NCI-H187 treated with DMSO at 0.1 percent for 48 hours (cell line): Measurements from ENCODE around the gene OGFOD3.
A peak's percentile ranks its signal among the peaks of the same experiment; 100 is the strongest.
"Not testable (repeated sequence)": the region's sequence is repeated elsewhere in the genome, so short reads cannot be mapped to it uniquely, and the experiment has no call there.

Experiments
- DNase-seq: peaks from one replicate; lab custom pipeline; 2025; lab: John Stamatoyannopoulos, UW

OGFOD3 gene

DNA sequence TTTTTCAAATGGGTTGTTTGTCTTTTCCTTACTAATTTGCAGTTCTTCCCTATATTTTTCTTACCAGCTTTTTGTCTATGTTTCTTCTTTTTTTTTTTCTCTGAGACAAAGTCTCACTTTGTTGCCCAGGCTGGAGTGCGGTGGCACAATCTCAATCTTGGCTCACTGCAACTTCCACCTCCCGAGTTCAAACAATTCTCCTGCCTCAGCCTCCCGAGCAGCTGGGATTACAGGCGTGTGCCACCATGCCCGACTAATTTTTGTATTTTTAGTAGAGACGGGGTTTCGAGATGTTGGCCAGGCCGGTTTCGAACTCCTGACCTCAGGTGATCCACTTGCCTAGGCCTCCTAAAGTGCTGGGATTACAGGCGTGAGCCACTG is 45.3 kb downstream of the OGFOD3 start:
- DNase-seq = not testable (repeated sequence)

DNA sequence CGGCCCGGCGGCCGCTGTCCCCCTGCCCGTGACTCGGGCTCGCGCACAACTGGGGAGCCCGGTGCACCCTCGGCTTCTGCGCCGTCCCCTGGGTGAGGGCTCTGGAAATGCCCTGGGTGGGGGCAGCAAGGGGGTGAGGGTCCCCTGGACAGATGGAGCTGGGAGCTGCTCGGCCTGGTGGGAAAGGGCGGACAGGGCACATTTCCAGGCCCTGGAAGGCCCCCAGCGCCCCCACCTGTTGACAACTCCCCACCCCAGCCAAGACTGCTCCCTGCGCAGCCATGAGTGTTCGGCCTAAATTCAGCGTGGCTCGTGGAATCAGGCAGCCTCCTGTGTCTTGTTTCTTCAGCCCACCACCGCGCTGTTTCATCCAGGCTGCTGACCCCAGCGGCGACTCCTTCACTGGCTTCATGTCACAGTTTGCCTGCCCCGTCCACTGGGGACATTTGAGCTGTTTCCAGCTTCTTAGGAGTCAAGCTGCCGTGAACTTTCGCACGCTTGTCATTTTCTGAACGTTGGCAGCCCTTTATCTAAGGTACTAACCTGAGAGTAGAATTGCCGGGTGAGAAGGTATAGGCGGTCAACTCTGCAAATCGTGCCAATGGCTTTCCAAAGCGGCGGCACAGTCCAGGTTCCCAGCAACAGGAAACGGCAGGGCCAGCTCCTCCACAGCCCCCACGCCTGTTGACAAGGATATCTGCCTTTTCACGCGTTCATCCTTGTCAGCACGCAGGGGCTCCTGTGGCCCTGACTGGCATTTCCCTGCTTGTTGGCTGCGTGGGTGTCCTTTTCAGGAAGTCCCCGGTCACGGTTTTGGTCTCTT is 45.9 kb downstream of the OGFOD3 start:
- no peak for DNase-seq

DNA sequence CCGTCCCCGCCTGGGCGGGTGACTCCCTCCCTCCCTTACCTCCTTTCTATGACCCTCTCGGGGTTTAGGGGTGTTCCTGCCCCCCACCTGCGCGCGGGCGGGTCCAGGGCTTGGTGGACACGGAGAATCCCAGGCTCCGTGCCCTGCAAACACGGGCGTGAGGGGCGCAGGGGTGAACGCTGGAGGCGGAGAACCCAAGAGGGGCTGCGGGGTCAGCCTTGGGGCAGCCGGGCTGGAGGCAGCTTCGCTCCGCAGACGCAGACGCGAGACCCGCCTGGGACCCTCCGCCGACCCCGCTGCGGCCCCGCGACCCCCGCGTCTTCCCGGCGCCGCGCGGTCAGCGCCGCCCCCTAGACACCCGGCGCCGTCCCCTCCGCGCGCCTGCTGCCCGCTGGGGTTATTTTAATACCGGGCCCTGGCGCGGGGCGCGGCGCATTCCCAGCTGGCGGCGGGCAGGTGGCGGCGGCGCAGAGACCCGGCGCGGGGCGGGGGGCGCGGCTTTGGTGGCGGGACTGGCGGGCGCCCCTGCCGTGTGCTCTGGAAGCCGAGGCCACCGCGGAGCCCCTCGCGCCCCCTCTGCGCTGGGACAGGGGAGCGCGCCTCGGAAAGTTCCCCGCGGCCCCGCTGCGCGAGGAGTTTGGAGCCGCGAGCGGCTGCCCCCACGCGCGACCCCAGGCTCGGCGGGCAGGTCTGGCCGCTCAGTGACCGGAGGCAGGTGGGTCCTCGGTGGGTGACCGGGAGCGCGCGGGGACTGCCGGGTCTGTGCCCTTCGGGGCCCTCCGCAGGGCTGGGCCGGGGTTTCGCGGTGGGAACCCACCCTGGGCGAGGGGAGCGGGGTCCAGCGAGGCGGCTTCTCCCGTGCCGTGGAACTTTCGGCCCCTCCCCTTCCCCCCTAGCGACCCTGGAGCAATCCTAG is 46.8 kb downstream of the OGFOD3 start, which contains the start of gene UTS2R:
TSS of gene UTS2R (plus strand) at position 433 of the 916 bp plus-strand sequence. CDS start 2,560 bp downstream, outside the sequence.
- no peak for DNase-seq

DNA sequence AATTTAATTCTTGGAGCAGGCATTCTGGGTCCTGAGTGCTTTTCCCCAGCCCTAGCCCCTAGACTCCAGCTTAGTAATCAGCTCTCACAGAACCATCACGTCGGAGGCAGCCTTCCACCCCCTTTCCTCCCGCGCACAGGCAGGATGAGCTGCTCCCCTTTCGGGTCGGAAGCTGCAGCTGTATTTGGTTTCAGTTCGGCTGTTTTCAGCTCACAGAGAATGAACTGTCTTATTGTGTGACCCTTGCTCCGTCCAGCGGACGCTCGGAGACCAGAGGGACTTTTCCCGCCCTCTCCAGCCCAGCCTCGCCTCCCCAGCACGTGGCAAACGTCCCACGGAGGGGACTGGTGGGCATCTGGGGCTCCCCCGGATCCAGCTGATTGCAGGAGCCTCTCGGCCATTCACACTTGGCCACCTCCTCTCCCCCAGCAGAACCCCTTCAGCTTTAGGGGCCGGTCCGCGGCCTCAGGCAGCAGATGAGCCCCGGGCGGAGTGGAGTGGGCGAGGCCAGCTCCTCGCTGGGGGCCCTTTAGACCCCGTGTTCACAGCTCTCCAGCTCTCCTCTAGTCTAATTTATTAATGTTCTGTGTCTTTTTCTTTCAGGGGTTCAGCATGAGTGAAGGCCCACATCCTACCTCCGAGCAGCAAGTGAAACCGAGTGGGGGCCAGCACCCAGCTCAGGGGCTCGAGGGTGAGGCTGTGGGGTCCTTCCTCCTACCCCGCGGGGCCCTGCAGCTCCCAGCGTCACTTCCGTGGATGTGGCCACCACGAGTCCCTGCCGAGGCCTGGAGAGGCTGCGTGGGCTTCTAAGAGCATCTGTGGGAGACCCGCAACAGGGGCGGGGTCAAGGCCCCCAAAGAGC is 47.7 kb downstream of the OGFOD3 start:
- no peak for DNase-seq

DNA sequence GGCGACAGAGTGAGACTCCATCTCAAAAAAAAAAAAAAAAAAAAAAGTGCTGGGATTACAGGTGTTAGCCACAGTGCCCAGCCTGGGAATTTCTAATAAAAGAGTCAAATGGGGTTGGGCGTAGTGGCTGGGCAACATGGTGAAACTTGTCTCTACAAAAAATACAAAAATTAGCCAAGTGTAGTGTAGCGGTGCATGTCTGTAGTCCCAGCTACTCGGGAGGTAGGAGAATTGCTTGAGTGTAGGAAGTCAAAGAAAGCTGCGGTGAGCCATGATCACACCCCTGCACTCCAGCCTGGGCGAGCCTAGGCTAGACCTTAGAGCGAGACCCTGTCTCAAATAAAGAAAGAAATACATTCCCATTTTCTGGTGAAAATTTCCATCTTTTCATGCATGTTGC is 49.2 kb downstream of the OGFOD3 start:
- no peak for DNase-seq

DNA sequence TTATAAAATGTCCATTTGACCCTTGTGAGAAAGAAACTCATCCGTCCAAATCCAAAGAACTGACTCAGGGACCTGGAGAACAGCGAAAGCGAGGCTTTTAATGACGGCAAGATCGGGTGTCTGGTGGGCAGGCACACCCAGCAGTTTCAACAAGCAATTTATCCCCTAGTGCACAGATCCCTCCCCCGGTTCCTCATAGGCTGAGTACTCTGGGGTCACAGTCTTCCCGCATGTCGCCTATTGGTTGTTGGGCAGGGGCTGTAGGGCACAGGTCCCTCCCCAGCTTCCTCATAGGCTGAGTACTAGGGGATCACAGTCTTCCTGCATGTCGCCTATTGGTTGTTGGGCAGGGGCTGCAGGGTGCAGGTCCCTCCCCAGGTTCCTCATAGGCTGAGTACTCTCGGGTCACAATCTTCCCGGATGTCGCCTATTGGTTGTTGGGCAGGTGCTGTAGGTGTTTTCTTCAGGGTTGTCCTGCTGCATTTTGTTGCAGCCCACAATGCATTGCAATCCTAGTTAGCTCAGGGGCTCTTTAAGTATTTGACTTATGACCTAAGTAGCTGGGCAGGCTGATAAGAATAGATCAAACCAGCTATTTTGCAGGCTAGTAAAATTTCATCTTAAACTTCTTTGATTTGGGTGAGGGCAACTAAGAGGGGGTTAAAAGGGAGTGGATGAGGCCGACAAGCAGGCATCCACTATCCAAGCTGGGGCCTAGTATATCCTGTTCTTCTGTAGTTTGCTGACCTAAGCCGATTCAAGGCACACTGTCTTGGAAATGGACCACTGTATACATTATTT is 50.5 kb downstream of the OGFOD3 start:
- DNase-seq = no peak

DNA sequence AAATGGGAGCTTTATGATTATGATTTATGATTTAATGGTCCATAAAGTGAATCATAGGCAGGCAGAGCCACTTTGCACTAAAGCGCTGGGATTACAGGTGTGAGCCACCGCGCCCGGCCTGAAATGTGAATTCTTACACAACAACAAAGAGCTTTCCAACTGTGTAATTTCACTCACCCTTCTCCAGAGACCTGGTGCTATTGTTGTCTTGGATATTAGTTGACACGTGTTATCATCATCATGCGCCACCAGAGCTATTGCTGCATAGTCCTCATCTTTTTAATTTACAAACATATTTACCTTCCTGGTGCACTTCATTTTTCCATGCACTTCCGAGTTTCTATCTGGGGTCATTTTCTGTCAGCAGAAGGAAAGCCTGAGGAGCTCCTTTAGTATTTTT is 51.6 kb downstream of the OGFOD3 start:
- peak; percentile 82 for DNase-seq

DNA sequence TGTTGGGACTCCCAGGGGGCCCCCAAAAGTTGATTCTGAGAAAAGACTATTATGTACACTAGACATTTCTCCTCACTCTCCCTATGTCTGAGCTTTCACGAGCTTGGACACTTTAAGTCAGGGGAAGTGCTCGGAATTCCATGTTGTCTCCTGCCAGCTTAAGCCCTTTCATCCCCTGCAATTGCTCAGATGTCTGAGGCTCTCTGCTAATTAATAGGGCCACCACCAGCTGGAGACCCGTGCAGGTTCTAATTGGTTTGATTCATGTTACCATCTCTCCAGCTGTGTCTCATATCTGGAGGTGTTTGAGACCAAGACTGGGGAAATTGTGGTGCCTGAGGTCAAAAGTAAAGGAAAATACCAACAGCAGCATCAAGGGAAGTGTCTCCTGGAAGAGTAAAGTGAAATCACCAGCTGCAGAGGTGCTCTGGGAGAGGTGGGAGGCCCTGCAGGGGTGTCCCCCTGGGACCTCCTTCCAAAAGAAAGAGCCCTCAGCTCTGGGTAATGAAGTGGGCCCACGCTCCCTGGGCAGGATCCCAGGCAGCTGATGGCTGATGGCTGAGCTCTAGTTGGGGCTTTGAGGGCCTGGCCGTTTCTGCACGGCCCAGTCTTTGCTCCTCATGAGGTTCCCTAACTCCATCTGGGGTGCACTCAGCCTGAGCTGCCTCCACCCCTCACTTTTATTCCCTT is 52.6 kb downstream of the OGFOD3 start:
- DNase-seq = no peak

DNA sequence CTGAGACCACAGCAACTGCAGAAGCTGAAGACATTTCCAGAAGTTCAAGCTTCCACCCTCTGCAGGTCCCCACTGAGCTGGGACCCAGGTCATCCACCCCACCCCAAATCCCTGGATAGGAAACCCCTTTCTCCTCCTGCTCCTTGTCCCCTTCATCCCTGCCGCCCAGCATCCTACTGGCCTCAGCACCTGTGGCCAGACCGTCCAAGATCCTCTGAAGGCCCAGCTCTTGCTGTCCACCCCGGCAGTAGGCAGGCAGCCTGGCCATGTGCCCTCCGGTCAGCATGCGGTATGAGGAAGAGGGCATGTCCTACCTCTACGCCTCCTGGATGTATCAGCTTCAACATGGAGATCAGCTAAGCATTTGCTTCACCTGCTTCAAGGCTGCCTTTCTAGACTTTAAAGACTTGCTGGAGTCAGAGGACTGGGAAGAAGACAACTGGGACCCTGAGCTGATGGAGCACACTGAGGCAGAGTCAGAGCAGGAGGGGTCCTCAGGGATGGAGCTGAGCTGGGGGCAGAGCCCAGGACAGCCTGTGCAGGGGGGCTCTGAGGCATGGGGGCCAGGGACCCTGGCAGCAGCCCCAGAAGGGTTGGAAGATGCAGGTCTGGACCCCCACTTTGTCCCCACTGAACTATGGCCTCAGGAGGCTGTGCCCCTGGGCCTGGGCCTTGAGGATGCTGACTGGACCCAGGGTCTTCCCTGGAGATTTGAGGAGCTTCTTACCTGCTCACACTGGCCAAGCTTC is 56.3 kb downstream of the OGFOD3 start:
- DNase-seq = no peak

DNA sequence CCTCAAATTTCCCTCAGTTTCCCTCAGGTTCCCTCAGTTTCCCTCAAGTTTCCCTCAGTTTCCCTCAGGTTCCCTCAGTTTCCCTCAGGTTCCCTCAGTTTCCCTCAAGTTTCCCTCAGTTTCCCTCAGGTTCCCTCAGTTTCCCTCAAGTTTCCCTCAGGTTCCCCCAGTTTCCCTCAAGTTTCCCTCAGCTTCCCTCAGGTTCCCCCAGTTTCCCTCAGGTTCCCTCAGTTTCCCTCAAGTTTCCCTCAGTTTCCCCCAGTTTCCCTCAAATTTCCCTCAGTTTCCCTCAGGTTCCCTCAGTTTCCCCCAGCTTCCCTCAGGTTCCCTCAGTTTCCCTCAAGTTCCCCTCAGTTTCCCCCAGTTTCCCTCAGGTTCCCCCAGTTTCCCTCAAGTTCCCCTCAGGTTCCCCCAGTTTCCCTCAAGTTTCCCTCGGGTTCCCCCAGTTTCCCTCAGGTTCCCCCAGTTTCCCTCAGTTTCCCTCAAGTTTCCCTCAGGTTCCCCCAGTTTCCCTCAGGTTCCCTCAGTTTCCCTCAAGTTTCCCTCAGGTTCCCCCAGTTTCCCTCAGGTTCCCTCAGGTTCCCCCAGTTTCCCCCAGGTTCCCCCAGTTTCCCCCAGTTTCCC is 58.8 kb downstream of the OGFOD3 start:
- DNase-seq = not testable (repeated sequence)

DNA sequence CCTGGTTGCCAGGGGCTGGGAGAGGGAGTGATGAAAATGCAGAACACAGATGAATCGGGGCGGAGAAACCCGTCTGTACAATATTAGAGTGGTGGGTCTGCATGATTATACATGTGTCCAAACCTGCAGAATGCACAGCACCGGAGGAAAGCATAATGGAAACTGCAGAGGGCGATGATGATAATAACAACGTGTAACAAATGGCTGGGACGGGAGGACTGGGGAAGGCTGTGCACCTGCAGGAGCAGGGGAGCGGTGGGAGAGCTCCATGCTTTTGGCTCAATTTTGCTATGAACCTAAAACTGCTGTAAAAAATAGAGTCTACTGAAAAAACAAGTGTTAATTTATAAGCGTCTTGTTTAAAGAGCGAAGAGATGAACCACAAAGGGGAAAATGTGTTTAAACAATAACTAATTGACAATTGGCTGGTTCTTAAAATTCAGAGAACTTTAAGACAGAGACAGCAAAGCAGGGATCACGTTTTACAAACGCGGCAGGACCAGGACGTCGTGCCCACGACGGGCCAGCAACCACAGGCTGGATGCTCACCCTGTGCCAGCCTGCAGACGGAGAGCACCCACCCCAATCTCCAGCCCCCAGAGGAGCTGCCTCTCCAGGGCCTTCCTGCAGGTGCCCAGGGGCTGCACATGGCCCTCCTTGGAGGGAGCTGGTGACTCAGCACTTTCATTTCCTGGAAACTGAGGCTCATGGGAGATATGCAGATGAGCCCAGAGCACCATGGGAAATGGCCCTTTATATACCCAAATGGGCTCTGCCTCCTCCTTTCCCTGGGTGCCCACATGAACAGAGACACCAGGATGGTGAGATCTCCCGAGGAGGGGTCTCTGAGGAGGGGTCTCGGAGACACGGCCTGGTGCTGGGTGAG is 59.7 kb downstream of the OGFOD3 start, which contains the start of gene TEX19:
TSS of gene TEX19 (plus strand) at position 783 of the 886 bp plus-strand sequence. CDS start 2,904 bp downstream, outside the sequence.
- DNase-seq = no peak

DNA sequence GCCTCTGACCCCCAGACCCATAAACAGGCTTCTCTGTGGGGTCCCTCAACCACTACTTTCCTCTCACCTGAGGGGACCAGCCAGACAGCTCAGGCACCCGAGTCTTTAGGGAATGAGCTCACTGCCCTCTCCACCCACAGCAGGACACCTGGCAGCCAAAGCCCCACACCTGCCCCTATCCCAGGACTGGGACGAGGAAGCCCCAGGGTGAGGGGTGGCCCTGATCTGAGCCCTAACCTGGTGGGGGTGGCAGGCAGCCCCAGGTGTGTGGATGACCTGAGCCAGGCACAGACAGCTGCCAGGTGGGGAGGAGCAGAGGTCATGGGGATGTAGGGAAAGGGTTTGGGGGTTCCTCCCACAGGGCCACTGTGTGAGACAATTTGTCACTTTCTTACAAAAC is 61.0 kb downstream of the OGFOD3 start:
- DNase-seq = no peak

DNA sequence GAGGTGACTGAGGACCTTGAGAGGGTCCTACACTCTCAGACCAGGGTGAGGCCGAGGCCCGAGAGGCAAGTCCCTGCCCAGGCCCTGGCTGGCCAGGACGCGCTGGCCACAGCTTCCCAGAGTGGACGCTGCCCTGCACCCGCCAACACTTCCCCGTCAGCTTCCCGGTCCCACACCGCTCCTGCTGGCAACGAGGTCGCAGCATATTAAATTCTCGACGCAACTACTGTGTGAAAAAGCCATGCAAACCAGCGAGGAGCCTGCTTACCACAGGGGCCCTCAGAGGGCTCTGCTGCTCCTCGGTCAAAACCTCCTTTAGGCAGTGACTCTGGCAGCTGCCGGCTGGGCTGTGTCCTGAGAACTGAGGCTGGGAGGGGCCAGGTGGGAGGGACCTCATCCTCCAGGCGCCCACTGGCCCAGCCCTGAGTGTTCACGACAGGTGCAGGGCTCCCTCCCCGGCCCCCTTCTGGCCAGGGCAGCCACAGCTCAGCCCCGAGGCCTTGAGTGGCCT is 61.5 kb downstream of the OGFOD3 start:
- DNase-seq = no peak

DNA sequence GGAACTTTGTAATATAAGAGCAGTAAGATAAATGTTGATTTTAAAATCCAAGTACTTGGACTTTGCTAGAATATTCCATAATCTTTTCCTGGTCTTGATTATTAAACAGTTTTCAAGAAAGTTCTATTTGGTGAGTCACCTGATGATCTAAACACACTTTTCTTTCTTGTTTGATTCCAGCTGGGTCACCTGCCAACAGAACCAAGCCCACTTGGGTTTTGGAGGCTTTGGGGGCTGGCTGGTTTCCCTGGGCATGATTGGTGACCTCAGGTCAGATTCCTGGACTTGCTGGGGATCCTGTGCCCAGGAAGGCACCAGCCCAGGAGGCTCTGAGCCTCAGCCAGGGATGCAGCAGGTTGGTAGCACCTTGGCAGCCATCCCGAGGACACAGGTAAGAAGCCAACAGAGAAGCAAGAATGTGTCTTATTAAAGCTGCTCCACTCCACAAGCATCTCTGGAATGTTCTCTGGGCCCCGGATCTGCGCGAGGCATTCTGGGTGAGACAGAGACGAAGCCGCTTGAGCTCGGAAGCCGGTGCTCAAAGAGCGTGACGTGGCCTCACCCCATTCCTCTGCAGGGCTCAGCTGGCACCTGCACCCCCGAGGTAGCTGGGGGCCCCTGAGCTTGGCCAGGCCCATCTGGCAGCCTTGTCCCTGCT is 62.5 kb downstream of the OGFOD3 start:
- DNase-seq = no peak

DNA sequence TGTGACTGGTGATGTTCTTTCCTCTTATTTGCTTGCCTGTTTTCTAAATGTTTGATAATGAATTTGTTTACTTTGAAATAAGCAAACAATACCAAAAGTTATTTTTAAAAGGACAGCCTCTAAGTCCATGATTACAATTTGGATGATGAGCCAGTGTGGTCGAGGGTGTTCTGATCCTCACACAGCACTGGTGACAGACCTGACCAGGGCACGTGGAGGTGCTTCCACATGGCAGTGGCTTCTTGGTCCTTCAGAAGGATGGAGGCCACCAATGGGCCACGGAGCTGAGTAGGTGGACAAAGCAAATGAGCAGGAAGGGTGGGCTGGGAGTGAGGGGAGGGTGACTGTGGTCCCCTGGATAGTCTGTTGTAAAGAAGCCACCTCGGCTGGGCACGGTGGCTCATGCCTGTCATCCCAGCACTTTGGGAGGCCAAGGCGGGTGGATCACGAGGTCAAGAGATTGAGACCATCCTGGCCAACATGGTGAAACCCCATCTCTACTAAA is 63.5 kb downstream of the OGFOD3 start:
- no peak for DNase-seq

DNA sequence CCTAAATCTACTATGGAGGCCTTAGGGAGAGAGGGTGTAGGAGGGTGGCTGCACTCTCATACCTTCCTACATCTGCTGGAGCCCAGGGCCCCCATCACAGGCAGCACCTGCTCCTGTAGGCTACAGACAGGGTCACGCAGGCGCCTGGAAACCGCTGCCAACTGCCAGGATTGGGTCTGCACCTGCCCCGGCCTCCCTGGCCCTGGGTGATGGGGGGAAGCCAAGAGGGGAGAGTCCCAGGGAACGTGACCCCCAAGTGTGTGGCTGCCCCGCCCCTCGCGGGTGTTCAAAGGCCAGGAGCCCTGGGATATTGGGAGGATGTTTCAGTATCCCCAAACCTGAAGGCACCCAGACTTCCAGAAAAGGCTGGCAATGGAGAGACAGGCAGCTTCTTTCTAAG is 64.9 kb downstream of the OGFOD3 start:
- no peak for DNase-seq
